Activated CD4-positive, alpha-beta memory T cell treated with anti-CD3 and anti-CD28 coated beads, Interleukin-2, amount 10 ng/mL, durations not matched to agents 7 days and 5 days (primary cell): ENCODE results near the gene PITRM1. TPM values are rescaled to one million over a fixed set of nuclear protein-coding genes. Genes with fewer than 3 reads are reported as not detected.

Source experiments
- CTCF ChIA-PET: fragments of 350-600 bp; sonication (Branson Sonifier 250); formaldehyde crosslinking; loops from one replicate; lab custom pipeline; 2021; ENCODE audit warnings: antibody characterized with exemption, inconsistent platforms; lab: Charles Lee
- POLR2A ChIA-PET: fragments of 350-600 bp; sonication (Branson Sonifier 250); formaldehyde crosslinking; loops from one replicate; lab custom pipeline; 2021; ENCODE audit warnings: antibody characterized with exemption; lab: Charles Lee
- DNase-seq: peaks from one replicate; pipeline ENCODE4 v3.0.0-alpha.2; 2020
- H3K27ac Mint-ChIP-seq: one replicate; pipeline ENCODE4 v1.8.0; 2021; ENCODE audit warnings: mild to moderate bottlenecking, mixed read lengths
- H3K27me3 Mint-ChIP-seq: one replicate; pipeline ENCODE4 v1.8.0; 2021; ENCODE audit warnings: mixed read lengths
- H3K36me3 Mint-ChIP-seq: one replicate; pipeline ENCODE4 v1.8.0; 2021; ENCODE audit warnings: low read depth, mixed read lengths
- H3K4me1 Mint-ChIP-seq: one replicate; pipeline ENCODE4 v1.8.0; 2021; ENCODE audit warnings: mixed read lengths
- H3K4me3 Mint-ChIP-seq: one replicate; pipeline ENCODE4 v1.8.0; 2021; ENCODE audit warnings: mild to moderate bottlenecking, mixed read lengths
- H3K9me3 Mint-ChIP-seq: one replicate; pipeline ENCODE4 v1.8.0; 2021; ENCODE audit warnings: mixed read lengths
- total RNA-seq, 2 experiments: library from RNA; stranded (reverse); gene quantifications; one replicate each; pipeline ENCODE4 v1.2.3, GENCODE V29; 2021

Gene PITRM1
- total RNA-seq, 2 experiments from 2014 or later, result 53.7 to 56.7 TPM

DNA sequence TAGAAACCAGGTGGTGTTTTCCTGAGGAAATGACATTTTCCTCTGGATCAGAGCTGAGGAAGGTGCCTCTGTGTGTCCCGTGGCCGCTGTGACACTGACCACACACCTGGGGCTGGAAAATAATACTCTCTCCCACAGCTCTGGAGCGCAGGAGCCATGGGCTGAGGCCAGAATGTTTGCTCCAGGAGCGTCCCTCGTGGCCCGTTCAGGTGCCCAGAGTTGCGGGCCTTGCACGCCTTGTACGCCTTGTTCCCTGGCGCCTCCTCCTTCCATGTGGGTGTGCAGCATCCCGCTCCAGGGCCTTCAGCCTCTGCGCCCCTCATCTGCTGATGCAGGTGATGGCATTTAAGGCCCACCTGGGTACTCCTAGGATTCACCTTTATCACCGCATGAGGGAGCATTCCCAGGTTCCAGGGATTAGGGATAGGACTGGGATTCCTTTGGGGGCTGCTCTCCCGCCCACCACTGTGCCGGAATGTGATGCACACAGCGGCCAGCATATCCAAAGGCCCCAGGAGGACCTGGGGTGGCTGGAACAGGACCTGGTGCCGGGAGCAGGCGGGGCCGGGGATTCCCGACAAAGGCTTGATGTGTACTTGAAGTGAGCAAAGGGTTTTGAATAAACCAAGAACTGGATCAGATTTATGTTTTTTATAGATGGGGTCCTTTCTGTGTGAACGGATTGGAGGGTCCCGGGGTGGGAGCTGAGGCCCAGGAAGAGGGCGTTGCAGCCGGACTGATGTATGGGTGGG, 44.0 kb downstream of the PITRM1 start:
- POLR2A ChIA-PET, result interaction anchor here (1.0 kb wide), 1 partner anchor 20 kb away, joined by 3 read pairs; no protein-coding TSS in a partner anchor
- Mint-ChIP-seq H3K9me3 (no peaks in the 10 kb centered on the region), H3K27ac (no peak overlapping the region), H3K36me3 (peaks cover 69% of the 10 kb centered on the region), H3K4me1 (peaks cover 3% of the 10 kb centered on the region), H3K27me3 (no peaks in the 10 kb centered on the region), H3K4me3 (no peak overlapping the region)
- CTCF ChIA-PET, result no interaction called here
- no peak for DNase-seq

DNA sequence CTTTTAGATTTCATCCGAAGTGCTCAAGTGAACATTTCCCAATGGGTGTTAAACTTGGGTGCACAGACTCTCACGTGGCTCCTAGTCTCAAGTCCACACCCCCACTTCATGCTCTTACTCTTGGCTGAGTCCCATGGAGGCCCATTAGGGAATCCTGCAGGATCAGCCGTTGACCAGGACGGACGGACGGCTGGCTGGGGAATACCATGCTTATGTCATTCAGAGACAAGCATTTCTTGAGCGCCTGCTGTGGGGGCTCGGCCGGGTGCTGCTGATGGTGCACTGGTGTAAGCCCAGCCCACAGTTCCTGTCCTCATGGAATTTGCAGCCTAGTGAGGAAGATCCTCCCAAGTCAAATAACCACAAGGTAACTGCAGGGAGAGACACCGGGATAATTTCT, 44.7 kb downstream of the PITRM1 start:
- POLR2A ChIA-PET, result no interaction called here
- Mint-ChIP-seq H3K4me3 (no peak overlapping the region), H3K27me3 (no peaks in the 10 kb centered on the region), H3K4me1 (peaks cover 2% of the 10 kb centered on the region), H3K9me3 (no peaks in the 10 kb centered on the region), H3K36me3 (peaks cover 71% of the 10 kb centered on the region), H3K27ac (no peak overlapping the region)
- DNase-seq, result no peak
- CTCF ChIA-PET, result no interaction called here

DNA sequence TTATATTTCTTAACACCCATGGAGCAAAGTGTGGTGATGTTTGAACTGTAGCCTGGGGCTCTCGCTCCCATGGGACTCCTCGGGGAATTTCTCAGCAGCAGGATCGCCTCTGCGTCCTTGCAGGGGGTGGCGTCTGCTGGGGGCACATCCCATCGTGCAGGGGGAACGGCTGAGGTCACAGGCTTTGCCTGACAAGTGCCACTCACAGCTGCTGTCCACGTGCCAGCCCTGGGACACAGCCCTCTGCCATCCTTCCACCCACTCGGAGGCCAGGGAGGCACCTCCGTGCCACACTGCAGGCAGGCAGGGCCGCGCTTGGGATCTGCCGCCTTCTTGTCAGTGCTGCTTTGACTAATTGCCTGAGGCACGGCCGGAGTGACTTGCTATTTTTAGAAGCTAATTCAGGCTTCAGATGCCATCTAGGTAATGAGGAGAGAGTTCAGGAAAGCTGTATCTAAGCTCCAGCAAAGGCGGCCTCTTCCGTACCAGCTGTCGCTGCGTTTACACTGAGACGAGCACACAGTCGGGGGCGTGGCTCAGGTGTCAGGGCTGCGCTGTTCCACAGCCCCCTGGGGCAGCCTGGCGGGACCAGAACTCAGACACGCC, 45.7 kb downstream of the PITRM1 start:
- H3K9me3 Mint-ChIP-seq, result no peaks in the 10 kb centered on the region
- H3K4me3 Mint-ChIP-seq, result no peak overlapping the region
- H3K36me3 Mint-ChIP-seq, result peaks cover 71% of the 10 kb centered on the region
- H3K27me3 Mint-ChIP-seq, result no peaks in the 10 kb centered on the region
- H3K27ac Mint-ChIP-seq, result no peak overlapping the region
- ChIA-PET CTCF (no interaction called here), POLR2A (no interaction called here)
- no peaks in the 10 kb centered on the region for H3K4me1 Mint-ChIP-seq
- DNase-seq, result no peak

DNA sequence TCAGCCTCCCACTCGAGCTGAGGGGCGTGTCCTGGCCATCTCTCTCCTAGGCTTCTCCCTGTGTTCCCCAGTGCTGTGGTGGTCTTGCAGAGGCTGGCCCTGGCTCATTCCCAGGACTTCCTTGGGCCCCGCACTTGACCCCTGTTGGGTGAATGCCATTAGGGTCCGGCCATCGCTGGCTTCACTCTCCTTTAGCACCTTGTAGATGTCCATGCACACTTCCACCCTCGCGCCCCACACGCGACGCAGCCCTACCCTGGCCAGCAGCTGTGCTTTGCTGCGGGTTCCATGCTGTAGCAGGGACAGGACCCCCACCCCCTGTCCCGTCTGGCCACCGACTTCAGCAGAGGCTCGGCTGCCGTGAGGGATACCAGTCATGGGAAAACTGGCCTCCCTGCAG, 46.3 kb downstream of the PITRM1 start:
- DNase-seq, result no peak
- Mint-ChIP-seq H3K9me3 (no peaks in the 10 kb centered on the region), H3K4me3 (no peak overlapping the region), H3K27ac (no peak overlapping the region), H3K36me3 (peaks cover 71% of the 10 kb centered on the region), H3K27me3 (no peaks in the 10 kb centered on the region), H3K4me1 (no peaks in the 10 kb centered on the region)
- CTCF ChIA-PET, result no interaction called here
- POLR2A ChIA-PET, result interaction anchor here (1.0 kb wide), 1 partner anchor 47 kb away, joined by 3 read pairs; the partner anchor contains the start of gene PITRM1

DNA sequence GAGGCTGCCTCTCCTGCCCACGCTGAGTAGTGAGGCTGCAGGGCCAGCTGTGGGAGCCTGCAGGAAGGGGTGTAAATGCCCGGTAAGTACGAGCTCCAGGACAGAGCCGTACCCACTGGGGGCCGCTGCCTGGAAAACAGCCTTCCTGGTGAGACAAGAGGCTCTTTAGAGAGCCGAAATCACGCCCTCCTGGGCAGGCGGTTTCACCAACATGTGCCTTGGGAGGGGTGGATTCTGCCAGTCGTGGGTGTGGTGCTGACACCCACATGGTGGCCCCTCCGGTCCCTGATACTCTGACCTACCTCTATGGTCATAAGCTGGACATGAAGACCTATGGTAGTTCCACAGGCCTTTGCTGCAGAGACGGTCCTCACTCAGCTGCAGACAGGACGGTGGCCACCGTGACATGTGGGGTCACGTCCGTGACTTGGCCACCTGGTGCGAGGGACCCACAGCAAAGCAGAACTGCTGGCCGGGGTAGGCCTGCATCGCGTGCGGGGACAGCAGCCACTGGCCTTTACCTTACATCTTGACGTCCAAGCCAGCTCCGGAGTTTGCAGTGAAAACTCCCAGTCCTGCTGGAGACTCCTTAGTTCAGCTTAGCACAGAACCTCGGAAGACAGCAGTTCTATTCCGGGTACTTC, 46.9 kb downstream of the PITRM1 start:
- DNase-seq, result no peak
- peaks cover 74% of the 10 kb centered on the region for H3K36me3 Mint-ChIP-seq
- no peaks in the 10 kb centered on the region for H3K4me1 Mint-ChIP-seq
- ChIA-PET POLR2A (interaction anchor here (1.0 kb wide), 1 partner anchor 47 kb away, joined by 3 read pairs; the partner anchor contains the start of gene PITRM1), CTCF (no interaction called here)
- no peaks in the 10 kb centered on the region for H3K9me3 Mint-ChIP-seq
- H3K27me3 Mint-ChIP-seq, result no peaks in the 10 kb centered on the region
- H3K4me3 Mint-ChIP-seq, result no peak overlapping the region
- no peak overlapping the region for H3K27ac Mint-ChIP-seq

DNA sequence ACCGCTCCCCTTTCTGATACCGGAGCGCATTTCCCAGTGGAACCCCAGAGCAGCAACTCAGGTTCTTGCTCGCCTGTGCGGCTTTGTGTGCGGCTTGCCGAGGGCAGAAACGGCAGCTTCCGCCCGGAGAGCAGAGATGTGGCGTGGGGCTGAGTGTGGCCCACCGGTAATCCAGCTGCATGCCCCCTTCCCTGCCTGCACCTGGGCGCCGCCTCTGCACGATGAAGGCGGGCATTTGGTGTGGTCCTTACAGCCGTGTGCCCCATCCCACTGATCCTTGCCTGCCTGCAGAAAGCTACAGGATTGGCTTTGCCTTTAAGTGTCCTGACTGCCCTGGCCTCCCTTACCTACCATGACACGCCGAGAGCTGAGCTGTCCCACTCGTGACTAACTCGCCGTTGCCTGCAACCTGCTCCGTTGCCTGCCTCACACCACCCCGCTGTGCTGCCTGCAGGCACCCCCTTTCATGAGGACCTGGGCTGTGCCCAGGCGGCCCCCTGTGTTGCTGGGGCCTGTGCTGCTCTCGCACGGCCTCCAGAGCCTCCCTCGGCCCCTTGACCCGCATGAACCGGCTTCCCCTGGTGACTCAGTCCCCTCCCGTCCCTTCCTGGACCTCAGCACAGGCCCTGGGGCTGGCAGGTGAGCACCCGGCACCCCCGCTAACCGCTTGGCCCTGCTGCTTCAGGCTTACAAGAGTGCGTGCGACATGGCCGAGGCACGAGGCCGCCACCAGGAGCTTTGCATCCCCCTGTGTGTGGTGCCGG, 48.0 kb downstream of the PITRM1 start:
- POLR2A ChIA-PET, result no interaction called here
- Mint-ChIP-seq H3K36me3 (peaks cover 76% of the 10 kb centered on the region), H3K9me3 (no peaks in the 10 kb centered on the region), H3K27ac (no peak overlapping the region), H3K4me1 (no peaks in the 10 kb centered on the region), H3K4me3 (no peak overlapping the region), H3K27me3 (no peaks in the 10 kb centered on the region)
- no peak for DNase-seq
- CTCF ChIA-PET, result no interaction called here

DNA sequence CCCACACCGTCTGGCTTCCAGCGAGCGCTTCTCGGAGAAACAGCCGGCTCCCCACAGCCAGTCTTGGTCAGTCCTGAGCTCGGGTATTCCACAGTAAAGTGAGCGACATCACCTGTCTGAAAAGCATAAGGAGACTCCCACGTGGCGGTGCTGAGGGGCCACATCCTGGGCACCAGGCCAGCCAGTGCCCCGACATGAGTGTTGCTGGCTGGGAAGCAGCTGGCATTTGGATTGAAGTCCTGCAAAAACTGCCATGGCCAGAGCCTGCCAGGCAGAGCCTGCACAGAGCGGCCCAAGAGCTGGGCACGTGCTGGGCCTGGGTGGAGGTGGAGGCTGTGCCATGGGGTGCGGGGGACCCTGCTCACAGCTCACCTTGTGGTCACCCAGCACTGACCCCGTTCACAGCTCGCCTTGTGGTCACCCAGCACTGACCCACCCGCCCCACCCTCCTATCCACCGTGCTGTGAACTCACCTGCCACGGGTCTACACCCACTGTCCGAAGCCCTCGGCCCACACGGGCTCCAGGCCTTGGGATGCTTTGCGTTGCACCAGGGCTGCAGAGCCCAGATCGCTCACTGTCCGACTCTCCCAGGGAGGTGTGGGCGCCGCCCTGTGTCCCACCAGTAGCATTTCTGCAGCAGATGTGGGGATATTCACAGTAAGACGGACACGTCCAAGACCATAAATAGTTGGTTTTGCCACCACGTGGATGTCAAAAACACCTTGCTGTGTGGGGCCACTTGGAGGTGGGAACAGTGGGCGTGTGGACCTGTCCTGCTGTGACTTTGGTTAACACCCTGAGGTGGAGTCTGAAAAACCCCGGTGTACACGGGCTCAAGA, 48.8 kb downstream of the PITRM1 start:
- Mint-ChIP-seq H3K27me3 (no peaks in the 10 kb centered on the region), H3K4me3 (no peak overlapping the region), H3K9me3 (no peaks in the 10 kb centered on the region), H3K27ac (no peak overlapping the region), H3K36me3 (peaks cover 73% of the 10 kb centered on the region), H3K4me1 (no peaks in the 10 kb centered on the region)
- POLR2A ChIA-PET, result no interaction called here
- CTCF ChIA-PET, result no interaction called here
- no peak for DNase-seq

DNA sequence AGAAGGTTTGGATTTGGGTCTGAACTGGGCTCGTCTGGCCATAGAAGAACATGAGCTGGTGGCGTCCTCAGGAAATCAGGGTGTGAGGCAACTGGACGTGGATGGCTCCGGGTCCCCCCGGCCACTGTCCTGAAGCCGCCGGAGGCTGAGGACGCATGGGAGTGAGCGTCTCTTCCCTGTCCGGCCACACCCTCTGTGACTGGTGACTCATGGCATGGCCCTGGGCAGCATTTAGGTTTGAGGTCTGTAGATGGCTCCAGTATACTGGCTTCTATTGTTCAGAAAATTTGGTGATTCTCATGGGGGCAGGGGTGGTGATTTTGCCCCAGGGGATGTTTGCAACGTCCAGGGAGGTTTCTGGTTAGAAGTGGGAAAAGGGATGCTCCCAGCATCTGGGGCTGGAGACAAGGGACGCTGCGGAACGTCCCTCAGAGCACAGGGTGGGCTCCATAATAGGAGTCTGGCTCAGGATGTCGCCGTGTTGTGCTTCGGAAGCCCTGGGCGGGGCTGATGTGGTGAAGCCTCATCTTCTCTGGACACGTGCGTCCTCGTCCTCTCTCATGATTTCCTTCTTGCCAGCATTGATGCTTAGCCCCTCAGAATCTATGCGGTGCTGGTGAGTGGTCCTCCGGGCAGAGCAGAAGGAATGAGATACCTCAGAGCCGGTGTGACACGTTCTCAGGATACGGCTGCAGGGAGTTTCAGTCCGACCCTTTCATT, 49.9 kb downstream of the PITRM1 start:
- no peak for DNase-seq
- Mint-ChIP-seq H3K4me3 (no peak overlapping the region), H3K36me3 (peaks cover 73% of the 10 kb centered on the region), H3K4me1 (no peaks in the 10 kb centered on the region), H3K9me3 (no peaks in the 10 kb centered on the region), H3K27ac (no peak overlapping the region), H3K27me3 (no peaks in the 10 kb centered on the region)
- ChIA-PET CTCF (no interaction called here), POLR2A (interaction anchor here (0.6 to 1.1 kb wide), 3 partner anchors 11 to 44 kb away, joined by 3 read pairs; no protein-coding TSS in a partner anchor)

DNA sequence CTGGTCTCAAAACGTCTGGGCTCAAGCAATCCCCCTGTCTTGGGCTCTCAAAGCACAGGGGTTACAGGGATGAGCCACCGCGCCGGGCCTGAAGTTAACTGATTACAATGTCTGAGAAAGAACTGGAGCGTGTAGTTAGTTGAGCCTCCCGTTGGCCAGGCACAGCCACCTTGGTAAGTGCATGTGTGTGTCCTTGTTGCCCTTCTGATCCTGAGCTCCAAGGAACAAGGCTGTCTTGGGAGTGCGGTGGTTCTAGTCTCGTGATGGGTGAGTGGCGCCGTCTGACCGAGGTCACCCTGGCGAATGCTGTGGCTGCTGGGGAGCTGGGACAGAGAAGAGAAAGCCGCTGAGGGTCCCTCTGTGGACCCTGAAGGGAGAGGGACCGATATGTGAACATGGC, 50.5 kb downstream of the PITRM1 start:
- ChIA-PET POLR2A (interaction anchor here (0.6 to 1.1 kb wide), 3 partner anchors 12 to 43 kb away, joined by 3 read pairs; no protein-coding TSS in a partner anchor), CTCF (interaction anchor here (0.7 kb wide), 1 partner anchor 20 kb away, joined by 5 read pairs; no protein-coding TSS in a partner anchor)
- peaks cover 76% of the 10 kb centered on the region for H3K36me3 Mint-ChIP-seq
- H3K27me3 Mint-ChIP-seq, result no peaks in the 10 kb centered on the region
- H3K4me3 Mint-ChIP-seq, result no peak overlapping the region
- no peaks in the 10 kb centered on the region for H3K9me3 Mint-ChIP-seq
- H3K27ac Mint-ChIP-seq, result no peak overlapping the region
- H3K4me1 Mint-ChIP-seq, result no peaks in the 10 kb centered on the region
- no peak for DNase-seq

DNA sequence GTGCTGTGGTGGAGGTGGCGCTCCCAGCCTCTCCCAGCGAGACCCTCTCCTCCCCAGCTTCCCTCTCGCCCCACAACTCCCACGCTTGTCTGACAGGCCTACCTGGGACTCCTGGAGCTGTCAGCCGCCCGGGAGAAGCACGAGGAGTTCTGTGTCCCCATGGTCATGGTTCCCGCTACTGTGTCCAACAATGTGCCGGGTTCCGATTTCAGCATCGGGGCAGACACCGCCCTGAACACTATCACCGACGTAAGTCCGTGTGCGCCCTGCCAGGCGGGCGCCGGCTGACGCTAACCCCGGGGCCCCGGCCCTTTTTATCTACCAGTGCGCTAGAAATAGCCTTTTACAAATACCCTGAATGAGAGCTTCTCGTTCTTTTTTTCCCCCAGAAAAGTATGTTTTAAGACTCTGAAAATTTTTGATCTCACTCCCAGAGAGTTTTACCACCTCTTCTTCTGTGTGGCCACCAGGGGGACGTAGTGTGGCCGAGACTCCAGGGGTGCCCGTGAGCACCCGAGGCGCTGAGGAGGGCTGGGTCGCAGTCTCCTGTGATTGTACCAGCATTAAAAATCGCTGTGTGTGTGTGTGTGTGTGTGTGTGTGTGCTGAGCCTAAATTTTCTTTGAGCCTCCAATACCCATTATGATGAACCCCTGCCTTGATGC, 52.7 kb downstream of the PITRM1 start:
- peaks cover 80% of the 10 kb centered on the region for H3K36me3 Mint-ChIP-seq
- no peak for DNase-seq
- H3K4me3 Mint-ChIP-seq, result no peak overlapping the region
- no peaks in the 10 kb centered on the region for H3K9me3 Mint-ChIP-seq
- POLR2A ChIA-PET, result no interaction called here
- H3K27ac Mint-ChIP-seq, result no peak overlapping the region
- CTCF ChIA-PET, result interaction anchor here (0.6 to 1.8 kb wide), 3 partner anchors 28 to 43 kb away, joined by 3 to 6 read pairs (median 3); no protein-coding TSS in a partner anchor
- no peaks in the 10 kb centered on the region for H3K4me1 Mint-ChIP-seq
- no peaks in the 10 kb centered on the region for H3K27me3 Mint-ChIP-seq

DNA sequence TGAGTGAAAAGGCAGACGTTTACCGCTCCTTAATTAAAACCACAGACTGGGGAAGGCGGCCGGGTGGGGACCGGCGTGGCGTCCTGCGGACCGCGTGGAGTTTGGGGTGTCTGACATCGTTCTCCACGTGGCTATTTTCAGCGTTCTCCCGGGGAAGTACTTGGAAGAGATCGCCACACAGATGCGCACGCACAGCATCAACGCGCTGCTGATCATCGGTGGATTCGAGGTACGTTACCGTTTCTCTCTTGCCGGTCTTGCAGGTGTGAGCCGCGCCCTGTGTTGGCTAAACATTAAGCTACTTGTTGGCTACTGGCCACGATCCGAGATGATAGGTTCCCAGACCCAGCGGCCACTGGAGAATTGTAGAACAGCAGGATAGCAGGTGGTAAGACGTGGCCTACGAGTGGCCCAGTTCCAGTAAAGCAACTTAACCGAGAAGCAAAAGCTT, 53.9 kb downstream of the PITRM1 start:
- ChIA-PET CTCF (interaction anchor here (1.8 kb wide), 1 partner anchor 27 kb away, joined by 6 read pairs; no protein-coding TSS in a partner anchor), POLR2A (no interaction called here)
- no peaks in the 10 kb centered on the region for H3K9me3 Mint-ChIP-seq
- H3K36me3 Mint-ChIP-seq, result peaks cover 86% of the 10 kb centered on the region
- H3K4me1 Mint-ChIP-seq, result no peaks in the 10 kb centered on the region
- H3K27ac Mint-ChIP-seq, result no peak overlapping the region
- H3K27me3 Mint-ChIP-seq, result no peaks in the 10 kb centered on the region
- no peak for DNase-seq
- no peak overlapping the region for H3K4me3 Mint-ChIP-seq
